Motor neuron (in vitro differentiated cells): ENCODE results near the gene IQSEC1. TPM values are rescaled to one million over a fixed set of nuclear protein-coding genes. Genes with fewer than 3 reads are reported as not detected.

Experiments used
- ATAC-seq, 8 experiments: fragments of 200-7000 bp; cut with Tn5 transposase; replicated peaks in 6 of 8; 2 replicates each; pipeline ENCODE4 v1.8.0; 2021; ENCODE audit warnings: mild to moderate bottlenecking in 8 of 8, moderate library complexity in 8 of 8
- H3K27ac ChIP-seq, 2 donors: fragments of 250-450 bp; sonication (Bioruptor Pico); 2 replicates each; pipeline ENCODE4 v1.9.0; 2021; ENCODE audit warnings: antibody characterized with exemption in 2 of 2, mild to moderate bottlenecking in 2 of 2, moderate library complexity in 1 of 2
- H3K4me1 ChIP-seq, 2 donors: fragments of 250-450 bp; sonication (Bioruptor Pico); replicated peaks in 1 of 2; 2 replicates each; pipeline ENCODE4 v1.6.1; 2021; ENCODE audit warnings: antibody characterized with exemption in 2 of 2, mild to moderate bottlenecking in 2 of 2, moderate library complexity in 1 of 2
- H3K4me3 ChIP-seq, 5 donors: fragments of 250-450 bp; sonication (Bioruptor Pico); 2 replicates each; pipeline ENCODE4 v1.9.0; 2021; ENCODE audit warnings: antibody characterized with exemption in 5 of 5, mild to moderate bottlenecking in 5 of 5, moderate library complexity in 4 of 5
- WGBS, 10 experiments: fragments of 450-650 bp; shearing (Covaris generic); methylation state at CpG; one replicate each; pipeline ENCODE4 v1.0.0; 2022; 5-methylcytosine and 5-hydroxymethylcytosine counted together
- in situ Hi-C, 9 experiments: fragments of 400-800 bp; cut with MboI; loops; one replicate each; pipeline ENCODE4 v1.15.0; 2021; ENCODE audit warnings: low sequenced_read_pairs in 9 of 9, low pct_unique_long_range_greater_than_20kb in 2 of 9; ENCODE audit not compliant: unreplicated experiment in 9 of 9
- total RNA-seq, 8 experiments: library from RNA; unstranded; fragments of 300-600 nt; gene quantifications; 2 replicates each; pipeline versions ENCODE4 v1.2.3 to v1.2.4, GENCODE V29; 2022

IQSEC1 gene
- total RNA-seq, 8 experiments from 2014 or later, result 12.2 to 25.9 (median 18.3) TPM

- Histone ChIP-seq H3K4me1 (no peaks in the 10 kb centered on the region), H3K4me3 (no peak overlapping the region), H3K27ac (no peak overlapping the region)
- 95 to 100% methylated on average over 4 to 9 of the region's 22 CpGs; no CpG with 5 or more reads in 8 of the 10 experiments for WGBS, 10 experiments
- in situ Hi-C loops, result no loop called here
- ATAC-seq, result no peak
These were observed 148.8 kb downstream of the IQSEC1 start for GRCh38 chr3:12924437-12924836.

- H3K4me1 ChIP-seq, result no peaks in the 10 kb centered on the region
- in situ Hi-C loops, result no loop called here
- H3K27ac ChIP-seq, result no peak overlapping the region
- H3K4me3 ChIP-seq, result no peak overlapping the region
- 82 to 100% (median 100%) methylated on average over 1 to 4 of the region's 11 CpGs; no CpG with 5 or more reads in 7 of the 10 experiments for WGBS, 10 experiments
- no peak for ATAC-seq
These were observed 150.3 kb downstream of the IQSEC1 start for GRCh38 chr3:12922881-12923431.

- ATAC-seq, result no peak
- Histone ChIP-seq H3K27ac (no peak overlapping the region), H3K4me3 (no peak overlapping the region), H3K4me1 (no peaks in the 10 kb centered on the region)
- 73 to 100% (median 90%) methylated on average over 1 to 4 of the region's 7 CpGs; no CpG with 5 or more reads in 4 of the 10 experiments for WGBS, 10 experiments
- in situ Hi-C loops, result no loop called here
These were observed 150.9 kb downstream of the IQSEC1 start for GRCh38 chr3:12922306-12922705.

GRCh38 chr3:12921736-12922135 lies 151.5 kb downstream of the IQSEC1 start:
- Histone ChIP-seq H3K4me3 (no peak overlapping the region), H3K27ac (no peak overlapping the region), H3K4me1 (no peaks in the 10 kb centered on the region)
- in situ Hi-C loops, result no loop called here
- no peak for ATAC-seq
- 83 to 100% (median 95%) methylated on average over 1 to 7 of the region's 8 CpGs; no CpG with 5 or more reads in 2 of the 10 experiments for WGBS, 10 experiments

GRCh38 chr3:12920967-12921366 lies 152.3 kb downstream of the IQSEC1 start:
- in situ Hi-C loops, result no loop called here
- Histone ChIP-seq H3K4me1 (no peaks in the 10 kb centered on the region), H3K27ac (no peak overlapping the region), H3K4me3 (no peak overlapping the region)
- no peak for ATAC-seq
- WGBS, 10 experiments, result 100% methylated on average over 1 of the region's 9 CpGs; no CpG with 5 or more reads in 9 of the 10 experiments

GRCh38 chr3:12919205-12919604 lies 154.0 kb downstream of the IQSEC1 start:
- 82 to 100% (median 93%) methylated on average over 1 to 6 of the region's 10 CpGs; no CpG with 5 or more reads in 6 of the 10 experiments for WGBS, 10 experiments
- Histone ChIP-seq H3K4me1 (no peaks in the 10 kb centered on the region), H3K4me3 (no peak overlapping the region), H3K27ac (no peak overlapping the region)
- no peak for ATAC-seq
- in situ Hi-C loops, result no loop called here

- 60 to 100% (median 92%) methylated on average over 1 to 3 of the region's 3 CpGs; no CpG with 5 or more reads in 3 of the 10 experiments for WGBS, 10 experiments
- Histone ChIP-seq H3K27ac (no peak overlapping the region), H3K4me1 (no peaks in the 10 kb centered on the region), H3K4me3 (no peak overlapping the region)
- ATAC-seq, result no peak
- in situ Hi-C loops, result no loop called here
These were observed 155.0 kb downstream of the IQSEC1 start for GRCh38 chr3:12918231-12918630.

GRCh38 chr3:12916159-12916558 lies 157.1 kb downstream of the IQSEC1 start:
- no peaks in the 10 kb centered on the region for H3K4me1 ChIP-seq
- ATAC-seq, result peak in 4 of 8 experiments; percentile 18 to 69 (median 50)
- 41 to 90% (median 71%) methylated on average over 2 to 5 of the region's 9 CpGs; no CpG with 5 or more reads in 5 of the 10 experiments for WGBS, 10 experiments
- in situ Hi-C loops, result no loop called here
- no peak overlapping the region for H3K4me3 ChIP-seq
- no peak overlapping the region for H3K27ac ChIP-seq

GRCh38 chr3:12914088-12914487 lies 159.1 kb downstream of the IQSEC1 start:
- Histone ChIP-seq H3K4me3 (no peak overlapping the region), H3K27ac (no peak overlapping the region), H3K4me1 (no peaks in the 10 kb centered on the region)
- 80 to 100% (median 97%) methylated on average over 1 to 6 of the region's 7 CpGs; no CpG with 5 or more reads in 5 of the 10 experiments for WGBS, 10 experiments
- in situ Hi-C loops, result no loop called here
- peak in 2 of 8 experiments; percentile 55 to 66 for ATAC-seq

- Histone ChIP-seq H3K4me3 (no peak overlapping the region), H3K27ac (no peak overlapping the region), H3K4me1 (no peaks in the 10 kb centered on the region)
- in situ Hi-C loops, result no loop called here
- 92 to 100% (median 94%) methylated on average over 1 to 11 of the region's 15 CpGs; no CpG with 5 or more reads in 6 of the 10 experiments for WGBS, 10 experiments
- ATAC-seq, result no peak
These were observed 161.3 kb downstream of the IQSEC1 start for GRCh38 chr3:12911881-12912415.

- Histone ChIP-seq H3K4me3 (no peak overlapping the region), H3K4me1 (no peaks in the 10 kb centered on the region), H3K27ac (no peak overlapping the region)
- in situ Hi-C loops, result no loop called here
- ATAC-seq, result no peak
- 67 to 100% (median 100%) methylated on average over 1 to 2 of the region's 8 CpGs; no CpG with 5 or more reads in 3 of the 10 experiments for WGBS, 10 experiments
These were observed 162.7 kb downstream of the IQSEC1 start for GRCh38 chr3:12910356-12911099.

- WGBS, 10 experiments, result 84 to 100% (median 93%) methylated on average over 1 to 5 of the region's 7 CpGs; no CpG with 5 or more reads in 6 of the 10 experiments
- H3K27ac ChIP-seq, result no peak overlapping the region
- in situ Hi-C loops, result no loop called here
- H3K4me1 ChIP-seq, result no peaks in the 10 kb centered on the region
- no peak for ATAC-seq
- no peak overlapping the region for H3K4me3 ChIP-seq
These were observed 163.5 kb downstream of the IQSEC1 start for GRCh38 chr3:12909710-12910109.

GRCh38 chr3:12908859-12909258 lies 164.4 kb downstream of the IQSEC1 start:
- Histone ChIP-seq H3K4me3 (no peak overlapping the region), H3K27ac (no peak overlapping the region), H3K4me1 (no peaks in the 10 kb centered on the region)
- 80 to 100% (median 92%) methylated on average over 1 to 7 of the region's 7 CpGs; no CpG with 5 or more reads in 4 of the 10 experiments for WGBS, 10 experiments
- in situ Hi-C loops, result no loop called here
- no peak for ATAC-seq
